D341Med (cell line): ENCODE measurements around the gene UCMA.

Experiments used
- DNase-seq: peaks from one replicate; pipeline ENCODE4 v3.0.0; 2012; ENCODE audit warnings: low spot score

Gene UCMA

GRCh38 chr10:13187135-13187534 lies 47.0 kb downstream of the UCMA start:
- no peak for DNase-seq

GRCh38 chr10:13184730-13185514 lies 49.3 kb downstream of the UCMA start:
- no peak for DNase-seq

- DNase-seq = no peak
Observed at GRCh38 chr10:13184276-13184675, 49.9 kb downstream of the UCMA start.

- DNase-seq = no peak
Observed at GRCh38 chr10:13183625-13184024, 50.5 kb downstream of the UCMA start.

- DNase-seq = no peak
Observed at GRCh38 chr10:13182424-13182823, 51.8 kb downstream of the UCMA start.

- DNase-seq = no peak
Observed at GRCh38 chr10:13180788-13181187, 53.4 kb downstream of the UCMA start.

GRCh38 chr10:13173616-13174015 lies 60.6 kb downstream of the UCMA start:
- DNase-seq = no peak
